ENCODE data around the gene RAB28. TPM values are rescaled to one million over a fixed set of nuclear protein-coding genes. Genes with fewer than 3 reads are reported as not detected.

The RAB28 gene
- total RNA-seq, 1 experiment from 2014 or later = 28.0 TPM

- no peak for DNase-seq (ENCODE audit: low read depth)
Measured at GRCh38 chr4:13509442-13509841, 25.3 kb upstream of the RAB28 start.

- no peak for DNase-seq (ENCODE audit: low read depth)
Measured at GRCh38 chr4:13504374-13504773, 20.2 kb upstream of the RAB28 start.

- no peak for DNase-seq (ENCODE audit: low read depth)
Measured at GRCh38 chr4:13498469-13498868, 14.3 kb upstream of the RAB28 start.

- DNase-seq (ENCODE audit: low read depth) = no peak
Measured at GRCh38 chr4:13496605-13497004, 12.5 kb upstream of the RAB28 start.

GRCh38 chr4:13495753-13496152 is 11.6 kb upstream of the RAB28 start:
- DNase-seq (ENCODE audit: low read depth) = no peak

- no peak for DNase-seq (ENCODE audit: low read depth)
Measured at GRCh38 chr4:13493793-13494192, 9.7 kb upstream of the RAB28 start.

- no peak for DNase-seq (ENCODE audit: low read depth)
Measured at GRCh38 chr4:13492747-13493146, 8.6 kb upstream of the RAB28 start.

GRCh38 chr4:13484749-13485221 is 645 bp upstream of the RAB28 start:
- DNase-seq (ENCODE audit: low read depth) = no peak

GRCh38 chr4:13483768-13484121 is 395 bp downstream of the RAB28 start:
- DNase-seq (ENCODE audit: low read depth) = peak; percentile 70

DNA sequence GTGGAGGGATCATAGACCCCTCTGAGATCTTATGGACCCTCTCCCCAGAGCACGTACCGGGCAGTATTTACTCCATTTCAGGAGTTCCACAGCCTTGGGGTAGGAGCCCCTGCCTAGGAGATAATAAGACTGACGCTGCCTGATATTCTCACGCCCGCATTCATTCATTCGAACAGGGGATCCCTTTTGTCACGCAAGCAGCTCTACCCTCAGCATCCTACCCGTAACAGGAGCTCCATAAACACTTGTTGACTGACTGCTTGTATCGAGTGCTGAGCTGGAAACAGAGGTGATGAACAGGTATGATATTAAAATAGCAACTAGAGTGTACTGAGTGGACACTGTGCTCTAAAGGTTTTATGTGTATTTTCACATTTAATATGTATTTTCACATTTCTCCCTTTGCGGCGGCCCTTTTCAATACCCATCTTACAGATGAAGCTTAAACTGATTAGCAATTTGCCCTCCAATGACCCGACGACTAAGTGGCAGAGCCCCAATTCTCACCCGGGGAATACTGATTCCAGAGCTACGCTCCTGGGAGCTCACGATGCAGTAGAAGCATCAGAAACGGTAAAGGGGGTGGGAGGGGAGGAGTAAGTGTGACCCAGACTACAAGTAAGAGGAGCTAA is 888 bp downstream of the RAB28 start:
- DNase-seq (ENCODE audit: low read depth) = peak; percentile 24

DNA sequence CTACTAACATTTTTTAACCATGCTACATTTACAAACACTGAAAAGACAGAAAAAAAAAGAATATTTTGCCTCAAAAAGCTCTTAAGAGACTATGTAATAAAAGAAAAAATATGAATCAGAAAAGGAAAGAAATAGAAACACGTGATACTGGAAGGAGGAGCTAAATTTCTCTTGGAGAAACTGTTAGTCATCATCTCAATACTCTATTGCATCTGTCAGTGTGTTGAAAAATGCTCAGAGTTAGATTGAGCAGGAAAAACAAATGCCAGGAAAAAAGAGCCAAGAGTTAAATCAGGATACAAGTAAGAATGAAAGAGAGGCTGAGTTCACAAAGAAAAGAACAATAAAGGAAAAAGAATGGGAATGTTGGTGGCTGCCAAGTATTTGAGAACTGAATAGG is 2.6 kb downstream of the RAB28 start:
- peak; percentile 76 for DNase-seq (ENCODE audit: low read depth)

- no peak for DNase-seq (ENCODE audit: low read depth)
Measured at GRCh38 chr4:13478707-13479106, 5.4 kb downstream of the RAB28 start.

GRCh38 chr4:13478131-13478530 is 6.0 kb downstream of the RAB28 start:
- DNase-seq (ENCODE audit: low read depth) = no peak

DNA sequence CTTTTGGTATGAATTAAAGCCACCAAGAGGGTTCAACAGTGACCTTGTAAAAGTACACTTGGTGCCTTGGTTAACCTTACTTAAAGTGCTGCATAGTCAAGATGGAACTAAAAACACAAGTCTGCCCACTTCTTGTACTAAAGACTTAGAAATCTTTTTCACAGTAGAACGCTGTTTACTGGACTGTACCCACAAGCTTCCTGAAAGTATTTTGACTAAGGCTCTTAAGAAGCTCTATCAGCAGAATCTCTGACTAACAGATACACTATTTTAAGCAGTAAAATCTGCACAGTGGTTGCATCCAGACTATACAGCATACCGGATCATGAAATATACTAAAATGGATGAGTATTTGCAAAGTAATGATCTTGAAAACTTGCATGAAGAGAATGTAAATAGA is 7.2 kb downstream of the RAB28 start:
- peak; percentile 15 for DNase-seq (ENCODE audit: low read depth)

- no peak for DNase-seq (ENCODE audit: low read depth)
Measured at GRCh38 chr4:13476152-13476551, 8.0 kb downstream of the RAB28 start.

- no peak for DNase-seq (ENCODE audit: low read depth)
Measured at GRCh38 chr4:13471400-13471799, 12.7 kb downstream of the RAB28 start.

DNA sequence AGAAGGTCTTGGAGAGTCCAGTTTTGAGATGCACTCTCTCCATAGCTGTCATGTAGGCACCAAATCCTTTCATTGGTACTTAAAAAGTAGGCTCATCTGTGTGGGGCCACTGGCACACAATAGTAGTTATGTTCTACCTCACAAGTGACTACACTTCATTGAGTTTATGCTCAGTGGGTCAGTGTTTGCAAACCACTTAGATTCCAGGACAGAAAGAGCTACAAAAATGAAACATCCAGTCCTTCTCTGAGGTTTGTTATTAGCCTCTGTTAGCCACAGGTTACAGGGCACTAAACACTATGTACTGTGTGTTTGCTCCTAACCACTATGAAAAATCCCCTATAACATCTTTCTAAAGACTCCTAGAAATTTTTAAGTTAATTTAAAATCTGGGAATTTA is 13.8 kb downstream of the RAB28 start:
- no peak for DNase-seq (ENCODE audit: low read depth)

GRCh38 chr4:13464973-13465372 is 19.2 kb downstream of the RAB28 start:
- no peak for DNase-seq (ENCODE audit: low read depth)

- no peak for DNase-seq (ENCODE audit: low read depth)
Measured at GRCh38 chr4:13464543-13464942, 19.6 kb downstream of the RAB28 start.

GRCh38 chr4:13461191-13461905 is 22.8 kb downstream of the RAB28 start:
- no peak for DNase-seq (ENCODE audit: low read depth)

GRCh38 chr4:13455411-13455810 is 28.7 kb downstream of the RAB28 start:
- peak; percentile 53 for DNase-seq (ENCODE audit: low read depth)

- no peak for DNase-seq (ENCODE audit: low read depth)
Measured at GRCh38 chr4:13454786-13455185, 29.4 kb downstream of the RAB28 start.

GRCh38 chr4:13452927-13453579 is 31.1 kb downstream of the RAB28 start:
- no peak for DNase-seq (ENCODE audit: low read depth)

Measured in LHCN-M2 (cell line).